OCI-LY7 (cell line): ENCODE data around the gene SELENOI. TPM values are rescaled to one million over a fixed set of nuclear protein-coding genes. Genes with fewer than 3 reads are reported as not detected.
"Not testable (repeated sequence)": the region's sequence is repeated elsewhere in the genome, so short reads cannot be mapped to it uniquely, and the experiment has no call there.

Experiments used
- BruUV-seq: library from RNA; stranded (reverse); fragments of 400-500 nt; replicated peaks from 2 replicates; lab custom pipeline; 2021; lab: Mats Ljungman, UMichigan
- CTCF ChIA-PET: fragments of 300-600 bp; sonication (Branson Sonifier 250); formaldehyde crosslinking; loops from one replicate; lab custom pipeline; 2022; ENCODE audit warnings: antibody characterized with exemption; ENCODE audit not compliant: unreplicated experiment; lab: Charles Lee
- POLR2A ChIA-PET: fragments of 300-600 bp; sonication (Branson Sonifier 250); formaldehyde crosslinking; loops from one replicate; lab custom pipeline; 2022; ENCODE audit warnings: antibody characterized with exemption; lab: Charles Lee
- DNase-seq: peaks from one replicate; pipeline ENCODE4 v3.0.0-alpha.2; 2015; ENCODE audit warnings: low spot score
- H2AFZ ChIP-seq: fragments of 200-600 bp; sonication (generic), shearing (Covaris generic); 2 replicates; pipeline ENCODE4 v1.6.1; 2014; ENCODE audit warnings: mild to moderate bottlenecking, antibody characterized with exemption, low read length, moderate library complexity
- H3K27ac ChIP-seq: fragments of 200-600 bp; sonication (generic); 2 replicates; pipeline ENCODE4 v1.5.1; 2014; ENCODE audit warnings: mixed run types, low read depth, mild to moderate bottlenecking, moderate library complexity, low read length, inconsistent platforms; ENCODE audit not compliant: poor library complexity, severe bottlenecking
- H3K36me3 ChIP-seq: fragments of 200-600 bp; sonication (generic); 2 replicates; pipeline ENCODE4 v1.6.1; 2014; ENCODE audit warnings: mild to moderate bottlenecking, antibody characterized with exemption, low read length, moderate library complexity, mixed read lengths; ENCODE audit not compliant: insufficient read depth
- H3K4me1 ChIP-seq: fragments of 200-600 bp; sonication (generic); 2 replicates; pipeline ENCODE4 v1.5.1; 2014; ENCODE audit warnings: mild to moderate bottlenecking, low read length; ENCODE audit not compliant: insufficient read depth, poor library complexity, severe bottlenecking
- H3K4me2 ChIP-seq: fragments of 200-600 bp; sonication (generic); 2 replicates; pipeline ENCODE4 v1.6.1; 2014; ENCODE audit warnings: mild to moderate bottlenecking, low read length
- H3K4me3 ChIP-seq: fragments of 200-600 bp; sonication (generic); 2 replicates; pipeline ENCODE4 v1.5.1; 2014; ENCODE audit warnings: mild to moderate bottlenecking, low read depth, low read length; ENCODE audit not compliant: poor library complexity, severe bottlenecking
- H3K79me2 ChIP-seq: fragments of 200-600 bp; sonication (generic); 2 replicates; pipeline ENCODE4 v1.6.1; 2016; ENCODE audit warnings: low read depth, mild to moderate bottlenecking, low read length, moderate library complexity, mixed read lengths; ENCODE audit not compliant: insufficient read depth
- H3K9me2 ChIP-seq: fragments of 200-600 bp; sonication (generic); 2 replicates; pipeline ENCODE4 v1.6.1; 2016; ENCODE audit warnings: mild to moderate bottlenecking, low read length, mixed read lengths; ENCODE audit not compliant: insufficient read depth
- H3K9me3 ChIP-seq: fragments of 200-600 bp; sonication (generic); 2 replicates; pipeline ENCODE4 v1.6.1; 2014; ENCODE audit warnings: mild to moderate bottlenecking, mixed run types, low read length, mixed read lengths
- H4K20me1 ChIP-seq: fragments of 200-600 bp; sonication (generic); 2 replicates; pipeline ENCODE4 v1.6.1; 2014; ENCODE audit warnings: mild to moderate bottlenecking, antibody characterized with exemption, low read length, moderate library complexity, mixed read lengths; ENCODE audit not compliant: insufficient read depth
- EZH2phosphoT487 ChIP-seq: fragments of 200-600 bp; sonication (generic); IDR thresholded peaks from 2 replicates; pipeline ENCODE4 v1.6.1; 2018; ENCODE audit warnings: low read depth, borderline replicate concordance, mild to moderate bottlenecking, mixed run types, antibody characterized with exemption, low read length, moderate library complexity, mixed read lengths
- intact Hi-C: fragments of 100-400 bp; cut with micrococcal nuclease; formaldehyde crosslinking; loops from one replicate; pipeline ENCODE4 v1.10.0; 2022; ENCODE audit not compliant: unreplicated experiment
- total RNA-seq, 2 experiments: library from RNA; depleted of rRNA in 1 of 2; stranded (reverse); fragments of >200 nt in 1 of 2; shearing (Covaris generic) in 1 of 2; gene quantifications; 2 replicates each; pipeline ENCODE4 v1.2.3, GENCODE V29; 2014 to 2022
- TF ChIP-seq, protein P1 (sequence below): fragments of 200-600 bp; sonication (generic); conservative IDR thresholded peaks from 2 replicates; pipeline ENCODE4 v1.5.1; 2014; ENCODE audit warnings: mild to moderate bottlenecking, antibody characterized with exemption, low read length, moderate library complexity, mixed read lengths

The SELENOI gene
- total RNA-seq, 2 experiments from 2014 or later, result 29.0 to 53.1 TPM

- no peak for DNase-seq
- intact Hi-C loops, result loop anchor here (5.0 kb wide), 1 partner anchor 317 kb away; the partner anchor contains the start of gene RAB10
- Histone ChIP-seq H3K9me3 (no peaks in the 10 kb centered on the region), H2AFZ (no peak overlapping the region), H3K36me3 (peaks cover 54% of the 10 kb centered on the region), H3K9me2 (no peaks in the 10 kb centered on the region), H3K79me2 (peaks cover 95% of the 10 kb centered on the region), H3K27ac (no peak overlapping the region), H3K4me1 (peaks cover 20% of the 10 kb centered on the region), H3K4me3 (no peak overlapping the region), H4K20me1 (peaks cover 30% of the 10 kb centered on the region), H3K4me2 (no peak overlapping the region)
- TF ChIP-seq, protein P1, sequence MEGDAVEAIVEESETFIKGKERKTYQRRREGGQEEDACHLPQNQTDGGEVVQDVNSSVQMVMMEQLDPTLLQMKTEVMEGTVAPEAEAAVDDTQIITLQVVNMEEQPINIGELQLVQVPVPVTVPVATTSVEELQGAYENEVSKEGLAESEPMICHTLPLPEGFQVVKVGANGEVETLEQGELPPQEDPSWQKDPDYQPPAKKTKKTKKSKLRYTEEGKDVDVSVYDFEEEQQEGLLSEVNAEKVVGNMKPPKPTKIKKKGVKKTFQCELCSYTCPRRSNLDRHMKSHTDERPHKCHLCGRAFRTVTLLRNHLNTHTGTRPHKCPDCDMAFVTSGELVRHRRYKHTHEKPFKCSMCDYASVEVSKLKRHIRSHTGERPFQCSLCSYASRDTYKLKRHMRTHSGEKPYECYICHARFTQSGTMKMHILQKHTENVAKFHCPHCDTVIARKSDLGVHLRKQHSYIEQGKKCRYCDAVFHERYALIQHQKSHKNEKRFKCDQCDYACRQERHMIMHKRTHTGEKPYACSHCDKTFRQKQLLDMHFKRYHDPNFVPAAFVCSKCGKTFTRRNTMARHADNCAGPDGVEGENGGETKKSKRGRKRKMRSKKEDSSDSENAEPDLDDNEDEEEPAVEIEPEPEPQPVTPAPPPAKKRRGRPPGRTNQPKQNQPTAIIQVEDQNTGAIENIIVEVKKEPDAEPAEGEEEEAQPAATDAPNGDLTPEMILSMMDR, result no peak
- no peak for TF ChIP-seq EZH2phosphoT487
- ChIA-PET CTCF (no interaction called here), POLR2A (interaction anchor here (0.7 to 1.9 kb wide), 3 partner anchors 80 to 987 kb away, joined by 3 to 8 read pairs (median 3); no protein-coding TSS in a partner anchor)
- no TSS peak for BruUV-seq
These were observed 3.7 kb downstream of the SELENOI start for GRCh38 chr2:26349690-26350089.

GRCh38 chr2:26351375-26352090, 5.6 kb downstream of the SELENOI start:
- H3K79me2 ChIP-seq, result peaks cover 100% of the 10 kb centered on the region
- ChIA-PET CTCF (no interaction called here), POLR2A (no interaction called here)
- H2AFZ ChIP-seq, result no peak overlapping the region
- H3K4me3 ChIP-seq, result no peak overlapping the region
- no peaks in the 10 kb centered on the region for H3K9me2 ChIP-seq
- H3K9me3 ChIP-seq, result no peaks in the 10 kb centered on the region
- no peak overlapping the region for H3K4me2 ChIP-seq
- TF ChIP-seq, protein P1, result no peak
- no peak for TF ChIP-seq EZH2phosphoT487
- no peak for DNase-seq
- H3K4me1 ChIP-seq, result peaks cover 16% of the 10 kb centered on the region
- H4K20me1 ChIP-seq, result peaks cover 46% of the 10 kb centered on the region
- intact Hi-C loops, result no loop called here
- no peak overlapping the region for H3K27ac ChIP-seq
- H3K36me3 ChIP-seq, result peaks cover 72% of the 10 kb centered on the region
- no TSS peak for BruUV-seq

DNA sequence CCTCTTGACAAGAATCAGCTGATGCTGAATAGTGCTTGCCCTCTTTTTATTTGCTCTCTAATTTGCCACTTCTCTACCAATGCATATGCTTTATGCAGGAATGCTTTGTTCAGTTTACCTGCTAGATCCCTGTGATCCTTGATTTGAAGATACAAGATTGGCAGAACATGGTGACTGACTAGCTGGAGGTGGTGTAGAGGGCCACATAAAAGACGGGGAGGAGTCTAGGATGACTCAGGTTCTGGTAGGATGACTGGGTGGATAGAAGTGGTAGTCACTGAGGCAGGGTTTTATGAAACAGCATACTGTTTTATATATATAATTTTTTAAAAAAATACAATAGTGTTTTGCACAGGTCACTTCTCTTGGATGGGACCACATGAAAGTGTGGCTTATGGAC, 6.9 kb downstream of the SELENOI start:
- Histone ChIP-seq H3K4me2 (no peak overlapping the region), H2AFZ (no peak overlapping the region), H3K4me3 (no peak overlapping the region), H3K9me2 (no peaks in the 10 kb centered on the region), H3K27ac (no peak overlapping the region), H3K9me3 (no peaks in the 10 kb centered on the region), H3K36me3 (peaks cover 83% of the 10 kb centered on the region), H3K4me1 (peaks cover 9% of the 10 kb centered on the region), H4K20me1 (peaks cover 43% of the 10 kb centered on the region), H3K79me2 (peaks cover 100% of the 10 kb centered on the region)
- POLR2A ChIA-PET, result interaction anchor here (0.6 to 0.7 kb wide), 2 partner anchors 79 to 86 kb away, joined by 4 to 5 read pairs; no protein-coding TSS in a partner anchor
- DNase-seq, result no peak
- TF ChIP-seq, protein P1, result no peak
- no peak for TF ChIP-seq EZH2phosphoT487
- intact Hi-C loops, result no loop called here
- CTCF ChIA-PET, result no interaction called here
- no TSS peak for BruUV-seq

GRCh38 chr2:26354469-26354868, 8.5 kb downstream of the SELENOI start:
- Histone ChIP-seq H4K20me1 (peaks cover 41% of the 10 kb centered on the region; the same call in 1 of the 2 replicates), H3K36me3 (peaks cover 77% of the 10 kb centered on the region), H3K79me2 (peaks cover 99% of the 10 kb centered on the region)
- H3K4me3 ChIP-seq, H3K27ac ChIP-seq, H3K4me2 ChIP-seq, H3K9me2 ChIP-seq, DNase-seq, H3K4me1 ChIP-seq, CTCF ChIA-PET, BruUV-seq, H3K9me3 ChIP-seq, intact Hi-C loops, H2AFZ ChIP-seq: not testable (repeated sequence)
- POLR2A ChIA-PET, result interaction anchor here (0.9 kb wide), 1 partner anchor 25 kb away, joined by 3 read pairs; no protein-coding TSS in a partner anchor
